Hepatocyte (in vitro differentiated cells): ENCODE data around the gene TMEM63A. TPM values are rescaled to one million over a fixed set of nuclear protein-coding genes. Genes with fewer than 3 reads are reported as not detected.
"Not testable (repeated sequence)": the region's sequence is repeated elsewhere in the genome, so short reads cannot be mapped to it uniquely, and the experiment has no call there.

Source experiments
- DNase-seq: peaks from one replicate; pipeline ENCODE4 v3.0.0-alpha.2; 2016; ENCODE audit warnings: low spot score
- H2AFZ ChIP-seq: fragments of 200-600 bp; sonication (generic); 2 replicates; pipeline ENCODE4 v1.6.0; 2016; ENCODE audit warnings: antibody characterized with exemption, mild to moderate bottlenecking
- H3K27ac ChIP-seq: fragments of 200-600 bp; sonication (generic); 2 replicates; pipeline ENCODE4 v1.5.1; 2016; ENCODE audit warnings: mild to moderate bottlenecking
- H3K27me3 ChIP-seq: fragments of 200-600 bp; sonication (generic); 2 replicates; pipeline ENCODE4 v1.6.1; 2016
- H3K36me3 ChIP-seq: fragments of 200-600 bp; sonication (generic); replicated peaks from 2 replicates; pipeline ENCODE4 v1.5.1; 2016; ENCODE audit warnings: low read depth; ENCODE audit not compliant: insufficient read depth
- H3K4me1 ChIP-seq: fragments of 200-600 bp; sonication (generic); 2 replicates; pipeline ENCODE4 v1.5.1; 2016; ENCODE audit warnings: mild to moderate bottlenecking, moderate library complexity; ENCODE audit not compliant: insufficient read depth
- H3K4me2 ChIP-seq: fragments of 200-600 bp; sonication (generic); 2 replicates; pipeline ENCODE4 v1.6.0; 2016
- H3K4me3 ChIP-seq: fragments of 200-600 bp; sonication (generic); 2 replicates; pipeline ENCODE4 v1.5.1; 2016; ENCODE audit warnings: mild to moderate bottlenecking
- H3K79me2 ChIP-seq: fragments of 200-600 bp; sonication (generic); 2 replicates; pipeline ENCODE4 v1.6.0; 2017; ENCODE audit warnings: mild to moderate bottlenecking
- H3K9me2 ChIP-seq: fragments of 200-600 bp; sonication (generic); replicated peaks from 2 replicates; pipeline ENCODE4 v1.6.0; 2017; ENCODE audit warnings: mild to moderate bottlenecking; ENCODE audit not compliant: insufficient read depth
- H3K9me3 ChIP-seq: fragments of 200-600 bp; sonication (generic); 2 replicates; pipeline ENCODE4 v1.5.1; 2016; ENCODE audit warnings: low read depth, mild to moderate bottlenecking
- H4K20me1 ChIP-seq: fragments of 200-600 bp; sonication (generic); 2 replicates; pipeline ENCODE4 v1.6.0; 2016; ENCODE audit warnings: mild to moderate bottlenecking; ENCODE audit not compliant: insufficient read depth, poor library complexity, severe bottlenecking
- CTCF ChIP-seq: fragments of 200-600 bp; sonication (generic); IDR thresholded peaks from 2 replicates; pipeline ENCODE4 v1.5.1; 2016; ENCODE audit warnings: antibody characterized with exemption, mild to moderate bottlenecking; ENCODE audit not compliant: poor library complexity
- EZH2 ChIP-seq: fragments of 200-600 bp; sonication (generic); IDR thresholded peaks from 2 replicates; pipeline ENCODE4 v1.6.1; 2016; ENCODE audit warnings: antibody characterized with exemption, mild to moderate bottlenecking, borderline replicate concordance
- EZH2phosphoT487 ChIP-seq: fragments of 200-600 bp; sonication (generic); IDR thresholded peaks from one replicate; pipeline ENCODE4 v1.6.1; 2018; ENCODE audit warnings: antibody characterized with exemption, mild to moderate bottlenecking, low read depth, moderate library complexity; ENCODE audit not compliant: unreplicated experiment, severe bottlenecking
- WGBS: methylation state at CpG from one replicate; pipeline ENCODE4 v1.1.6; 2016; ENCODE audit warnings: low lambda C conversion rate; ENCODE audit errors: missing lambda C conversion rate; 5-methylcytosine and 5-hydroxymethylcytosine counted together
- polyA plus RNA-seq: library from polyadenylated mRNA; unstranded; fragments of >200 nt; fragmentation: Nextera tagmentation; extraction: Ambion mirVana; gene quantifications from 2 replicates; pipeline ENCODE4 v1.2.1, GENCODE V29; 2016
- total RNA-seq: library from RNA; depleted of rRNA; stranded (reverse); fragments of >200 nt; gene quantifications from 2 replicates; pipeline ENCODE4 v1.2.3, GENCODE V29; 2014

The TMEM63A gene
- total and polyA plus RNA-seq, 2 experiments from 2014 or later, result 38.8 to 47.5 TPM

GRCh38 chr1:225809842-225810578 is 72.2 kb downstream of the TMEM63A start, which contains the start of gene EPHX1:
EPHX1 (plus strand) TSS chr1:225810124; CDS start chr1:225828730, 18,606 bp downstream.
- Histone ChIP-seq H3K27ac (peak within 1 kb of the TSS; percentile 80), H3K4me3 (peak within 1 kb of the TSS; percentile 87), H3K27me3 (no peaks in the 10 kb centered on the region), H3K36me3 (no peaks in the 10 kb centered on the region), H3K9me2 (no peaks in the 10 kb centered on the region), H3K4me2 (peak within 1 kb of the TSS; percentile 97), H3K79me2 (peaks cover 34% of the 10 kb centered on the region), H3K4me1 (peaks cover 30% of the 10 kb centered on the region), H4K20me1 (no peaks in the 10 kb centered on the region), H2AFZ (peak within 1 kb of the TSS; percentile 55), H3K9me3 (no peaks in the 10 kb centered on the region)
- under 1% methylated on average over 75 of the region's 80 CpGs for WGBS
- TF ChIP-seq EZH2phosphoT487 (no peak), CTCF (peak; percentile 35)
- DNase-seq, result peak; percentile 92

GRCh38 chr1:225808136-225808535 is 74.0 kb downstream of the TMEM63A start:
- no peak for DNase-seq
- no peak overlapping the region for H3K4me3 ChIP-seq
- WGBS, result 80% methylated on average over 5 of the region's 5 CpGs
- no peaks in the 10 kb centered on the region for H4K20me1 ChIP-seq
- no peaks in the 10 kb centered on the region for H3K36me3 ChIP-seq
- H3K79me2 ChIP-seq, result peaks cover 21% of the 10 kb centered on the region
- no peaks in the 10 kb centered on the region for H3K9me3 ChIP-seq
- no peak overlapping the region for H3K27ac ChIP-seq
- no peak for TF ChIP-seq EZH2phosphoT487
- no peak overlapping the region for H2AFZ ChIP-seq
- H3K4me1 ChIP-seq, result peaks cover 16% of the 10 kb centered on the region
- H3K9me2 ChIP-seq, result no peaks in the 10 kb centered on the region
- H3K4me2 ChIP-seq, result no peak overlapping the region
- H3K27me3 ChIP-seq, result no peaks in the 10 kb centered on the region

GRCh38 chr1:225806736-225807135 is 75.4 kb downstream of the TMEM63A start:
- not testable (repeated sequence) for H3K4me1 ChIP-seq, H3K27me3 ChIP-seq, H4K20me1 ChIP-seq, H3K27ac ChIP-seq, H3K9me3 ChIP-seq, H2AFZ ChIP-seq, H3K4me3 ChIP-seq, H3K4me2 ChIP-seq, H3K79me2 ChIP-seq, H3K36me3 ChIP-seq, H3K9me2 ChIP-seq, DNase-seq
- 93% methylated on average over 3 of the region's 3 CpGs for WGBS

DNA sequence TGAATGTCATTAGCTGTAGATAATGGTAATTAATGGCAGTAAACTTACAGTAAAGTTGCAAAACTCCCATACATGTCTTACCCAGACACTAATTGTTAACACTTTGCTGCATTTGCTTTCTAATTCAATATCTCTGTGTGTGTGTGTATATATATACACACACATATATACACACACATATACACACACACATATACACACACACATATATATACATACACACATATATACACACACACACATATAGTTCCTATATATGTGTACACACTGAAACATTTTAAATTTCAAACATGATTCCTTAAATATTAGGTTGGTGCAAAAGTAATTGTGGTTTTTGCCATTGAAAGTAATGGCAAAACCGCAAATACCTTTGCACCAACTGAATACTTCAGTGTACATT is 75.9 kb downstream of the TMEM63A start:
- DNase-seq, result no peak
- Histone ChIP-seq H2AFZ (no peak overlapping the region), H3K27me3 (no peaks in the 10 kb centered on the region), H3K4me1 (peaks cover 4% of the 10 kb centered on the region), H3K36me3 (no peaks in the 10 kb centered on the region), H3K4me3 (no peak overlapping the region), H4K20me1 (no peaks in the 10 kb centered on the region), H3K9me3 (no peaks in the 10 kb centered on the region), H3K9me2 (no peaks in the 10 kb centered on the region), H3K79me2 (peaks cover 2% of the 10 kb centered on the region), H3K27ac (no peak overlapping the region), H3K4me2 (no peak overlapping the region)
- 96% methylated on average over 1 of the region's 1 CpG for WGBS
- no peak for TF ChIP-seq CTCF
- TF ChIP-seq EZH2phosphoT487, result no peak
- TF ChIP-seq EZH2, result no peak

DNA sequence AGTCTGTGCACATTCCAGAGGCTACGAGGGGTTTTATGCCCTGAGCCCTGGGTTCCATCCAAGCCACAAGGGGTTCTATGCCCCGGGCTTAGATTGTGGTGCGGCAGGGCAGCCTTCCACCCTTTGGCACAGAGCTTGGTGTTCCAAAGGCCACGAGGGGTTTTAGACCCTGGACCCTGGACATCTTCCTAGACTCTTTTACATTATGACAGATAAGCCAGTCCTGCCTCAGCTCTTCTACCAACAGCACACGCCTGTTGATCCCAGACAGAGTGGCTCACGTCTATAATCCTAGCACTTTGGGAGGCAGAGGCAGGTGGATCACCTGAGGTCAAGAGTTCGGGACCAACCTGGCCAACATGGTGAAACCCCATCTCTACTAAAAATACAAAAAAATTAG is 81.0 kb downstream of the TMEM63A start:
- H4K20me1 ChIP-seq, H3K4me1 ChIP-seq, H2AFZ ChIP-seq, H3K9me3 ChIP-seq, H3K9me2 ChIP-seq, DNase-seq, H3K79me2 ChIP-seq, H3K27me3 ChIP-seq, H3K4me3 ChIP-seq, H3K36me3 ChIP-seq, H3K4me2 ChIP-seq, H3K27ac ChIP-seq: not testable (repeated sequence)
- 97% methylated on average over 7 of the region's 7 CpGs for WGBS

DNA sequence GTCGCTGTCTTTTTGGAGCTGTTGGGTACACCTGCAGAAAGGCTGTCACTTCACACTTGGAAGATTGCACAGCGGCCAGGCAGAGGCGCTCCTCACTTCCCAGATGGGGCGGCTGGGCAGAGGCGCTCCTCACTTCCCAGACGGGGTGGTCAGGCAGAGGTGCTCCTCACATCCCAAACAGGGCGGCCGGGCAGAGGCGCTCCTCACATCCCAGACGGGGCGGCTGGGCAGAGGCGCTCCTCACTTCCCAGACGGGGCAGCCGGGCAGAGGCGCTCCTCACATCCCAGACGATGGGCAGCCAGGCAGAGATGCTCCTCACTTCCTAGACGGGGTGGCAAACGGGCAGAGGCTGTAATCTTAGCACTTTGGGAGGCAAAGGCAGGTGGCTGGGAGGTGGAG is 86.1 kb downstream of the TMEM63A start:
- H3K9me3 ChIP-seq, H3K27me3 ChIP-seq, H4K20me1 ChIP-seq, H3K4me2 ChIP-seq, H3K36me3 ChIP-seq, H3K4me3 ChIP-seq, H3K79me2 ChIP-seq, DNase-seq, H3K9me2 ChIP-seq, H3K4me1 ChIP-seq, H2AFZ ChIP-seq, H3K27ac ChIP-seq: not testable (repeated sequence)
- WGBS, result over 99% methylated on average over 18 of the region's 18 CpGs
